Measurements from ENCODE around the gene ARHGAP21.
"Not testable (repeated sequence)": the region's sequence is repeated elsewhere in the genome, so short reads cannot be mapped to it uniquely, and the experiment has no call there.

ARHGAP21 gene

GRCh38 chr10:24680647-24681524 lies 42.8 kb downstream of the ARHGAP21 start:
- no peak for DNase-seq

- DNase-seq: no peak
Measured at GRCh38 chr10:24678757-24679156, 44.9 kb downstream of the ARHGAP21 start.

- DNase-seq: no peak
Measured at GRCh38 chr10:24674892-24675632, 48.6 kb downstream of the ARHGAP21 start.

- DNase-seq: no peak
Measured at GRCh38 chr10:24670964-24671670, 52.6 kb downstream of the ARHGAP21 start.

GRCh38 chr10:24669285-24669852 lies 54.3 kb downstream of the ARHGAP21 start:
- DNase-seq: no peak

GRCh38 chr10:24668247-24668646 lies 55.4 kb downstream of the ARHGAP21 start:
- no peak for DNase-seq

- DNase-seq: no peak
Measured at GRCh38 chr10:24664991-24665390, 58.7 kb downstream of the ARHGAP21 start.

- no peak for DNase-seq
Measured at GRCh38 chr10:24661376-24661775, 62.3 kb downstream of the ARHGAP21 start.

- not testable (repeated sequence) for DNase-seq
Measured at GRCh38 chr10:24658319-24658718, 65.4 kb downstream of the ARHGAP21 start.

GRCh38 chr10:24656326-24656725 lies 67.4 kb downstream of the ARHGAP21 start:
- DNase-seq: not testable (repeated sequence)

GRCh38 chr10:24652381-24652957 lies 71.2 kb downstream of the ARHGAP21 start:
- no peak for DNase-seq

GRCh38 chr10:24651923-24652322 lies 71.8 kb downstream of the ARHGAP21 start:
- no peak for DNase-seq

GRCh38 chr10:24650669-24651391 lies 72.9 kb downstream of the ARHGAP21 start:
- no peak for DNase-seq

GRCh38 chr10:24645784-24646183 lies 77.9 kb downstream of the ARHGAP21 start:
- DNase-seq: no peak

GRCh38 chr10:24645022-24645421 lies 78.7 kb downstream of the ARHGAP21 start:
- no peak for DNase-seq

- no peak for DNase-seq
Measured at GRCh38 chr10:24643679-24644209, 79.9 kb downstream of the ARHGAP21 start.

- DNase-seq: peak; percentile 54
Measured at GRCh38 chr10:24642921-24643678, 80.6 kb downstream of the ARHGAP21 start.

GRCh38 chr10:24639124-24639523 lies 84.6 kb downstream of the ARHGAP21 start:
- DNase-seq: no peak

- DNase-seq: no peak
Measured at GRCh38 chr10:24625778-24626177, 97.9 kb downstream of the ARHGAP21 start.

- DNase-seq: no peak
Measured at GRCh38 chr10:24623383-24623782, 100.3 kb downstream of the ARHGAP21 start.

GRCh38 chr10:24622781-24623301 lies 100.8 kb downstream of the ARHGAP21 start:
- DNase-seq: no peak

Measured in COR-L47 (cell line).